Calu3 (cell line): ENCODE measurements around the gene KCNJ1. TPM values are rescaled to one million over a fixed set of nuclear protein-coding genes. Genes with fewer than 3 reads are reported as not detected.

Experiments used
- BruUV-seq: library from RNA; stranded (reverse); fragments of 400-500 nt; replicated peaks from 2 replicates; lab custom pipeline; 2021; lab: Mats Ljungman, UMichigan
- CTCF ChIA-PET: fragments of 300-600 bp; sonication (Branson Sonifier 250); formaldehyde crosslinking; loops from one replicate; lab custom pipeline; 2022; ENCODE audit warnings: antibody characterized with exemption; lab: Charles Lee
- DNase-seq: peaks from one replicate; pipeline ENCODE4 v3.0.0; 2022
- H3K27ac Mint-ChIP-seq: one replicate; pipeline ENCODE4 v1.8.0; 2022; ENCODE audit warnings: mixed read lengths; ENCODE audit not compliant: unreplicated experiment
- H3K27me3 Mint-ChIP-seq: one replicate; pipeline ENCODE4 v1.8.0; 2022; ENCODE audit warnings: mixed read lengths; ENCODE audit not compliant: unreplicated experiment
- H3K36me3 Mint-ChIP-seq: one replicate; pipeline ENCODE4 v1.8.0; 2022; ENCODE audit warnings: mild to moderate bottlenecking, moderate library complexity, mixed read lengths; ENCODE audit not compliant: insufficient read depth, unreplicated experiment
- H3K4me1 Mint-ChIP-seq: one replicate; pipeline ENCODE4 v1.8.0; 2022; ENCODE audit warnings: mild to moderate bottlenecking, low read depth, mixed read lengths; ENCODE audit not compliant: unreplicated experiment
- H3K4me3 Mint-ChIP-seq: one replicate; pipeline ENCODE4 v1.8.0; 2022; ENCODE audit warnings: mild to moderate bottlenecking, low read depth, moderate library complexity, mixed read lengths; ENCODE audit not compliant: unreplicated experiment
- H3K9me3 Mint-ChIP-seq: one replicate; pipeline ENCODE4 v1.8.0; 2022; ENCODE audit warnings: low read depth, mixed read lengths; ENCODE audit not compliant: unreplicated experiment
- CTCF ChIP-seq: fragments of 200-600 bp; IDR thresholded peaks from one replicate; pipeline ENCODE4 v1.8.0; 2022; ENCODE audit warnings: antibody characterized with exemption; ENCODE audit not compliant: unreplicated experiment
- intact Hi-C: fragments of 100-400 bp; cut with micrococcal nuclease; formaldehyde crosslinking; loops from one replicate; pipeline ENCODE4 v1.10.0; 2022; ENCODE audit not compliant: unreplicated experiment
- total RNA-seq: library from RNA; stranded (reverse); gene quantifications from 2 replicates; pipeline ENCODE4 v1.2.3, GENCODE V29; 2022

The KCNJ1 gene
- total RNA-seq, 1 experiment from 2014 or later = not detected

- Mint-ChIP-seq H3K4me3 (no peak overlapping the region), H3K4me1 (peaks cover 3% of the 10 kb centered on the region), H3K27me3 (peaks cover 14% of the 10 kb centered on the region), H3K9me3 (no peaks in the 10 kb centered on the region), H3K36me3 (peaks cover 6% of the 10 kb centered on the region), H3K27ac (no peak overlapping the region)
- no peak for DNase-seq
- BruUV-seq = no TSS peak
- intact Hi-C loops = loop anchor here (1.0 kb wide), 1 partner anchor 21 kb away; no protein-coding TSS in a partner anchor
- TF ChIP-seq CTCF = no peak
- CTCF ChIA-PET = no interaction called here
These were observed 24.9 kb upstream of the KCNJ1 start for GRCh38 chr11:128891913-128892398.

- peaks cover 14% of the 10 kb centered on the region for H3K27me3 Mint-ChIP-seq
- peak; percentile 35 for DNase-seq
- peaks cover 6% of the 10 kb centered on the region for H3K36me3 Mint-ChIP-seq
- H3K4me1 Mint-ChIP-seq = peaks cover 10% of the 10 kb centered on the region
- CTCF ChIA-PET = interaction anchor here (1.0 to 1.1 kb wide), 2 partner anchors 16 to 66 kb away, joined by 3 to 5 read pairs; no protein-coding TSS in a partner anchor
- no peak within 1 kb of the TSS for H3K27ac Mint-ChIP-seq
- H3K9me3 Mint-ChIP-seq = no peaks in the 10 kb centered on the region
- intact Hi-C loops = loop anchor here (1.0 kb wide), 1 partner anchor 19 kb away; no protein-coding TSS in a partner anchor
- peak within 1 kb of the TSS; percentile 72 for H3K4me3 Mint-ChIP-seq
- BruUV-seq = no TSS peak
- TF ChIP-seq CTCF = no peak
These were observed 23.7 kb upstream of the KCNJ1 start, which contains the start of gene KCNJ5 for GRCh38 chr11:128890543-128891368. Gene KCNJ5 (plus strand): TSS chr11:128891356. CDS start chr11:128911274, 19,918 bp downstream.

GRCh38 chr11:128890216-128890542 lies 23.1 kb upstream of the KCNJ1 start:
- CTCF ChIA-PET = interaction anchor here (1.0 to 1.1 kb wide), 2 partner anchors 16 to 66 kb away, joined by 3 to 5 read pairs; no protein-coding TSS in a partner anchor
- no peak for DNase-seq
- Mint-ChIP-seq H3K9me3 (no peaks in the 10 kb centered on the region), H3K27me3 (peaks cover 14% of the 10 kb centered on the region), H3K4me3 (peak overlapping the region; percentile 72), H3K4me1 (peaks cover 10% of the 10 kb centered on the region), H3K27ac (no peak overlapping the region), H3K36me3 (peaks cover 6% of the 10 kb centered on the region)
- intact Hi-C loops = no loop called here
- no peak for TF ChIP-seq CTCF
- no TSS peak for BruUV-seq

GRCh38 chr11:128889657-128890213 lies 22.6 kb upstream of the KCNJ1 start:
- peaks cover 10% of the 10 kb centered on the region for H3K4me1 Mint-ChIP-seq
- H3K36me3 Mint-ChIP-seq = peaks cover 6% of the 10 kb centered on the region
- no TSS peak for BruUV-seq
- H3K27ac Mint-ChIP-seq = no peak overlapping the region
- no peaks in the 10 kb centered on the region for H3K9me3 Mint-ChIP-seq
- intact Hi-C loops = loop anchor here (1.0 to 10.0 kb wide), 2 partner anchors 62 to 445 kb away; no protein-coding TSS in a partner anchor
- H3K4me3 Mint-ChIP-seq = peak overlapping the region; percentile 72
- no peak for TF ChIP-seq CTCF
- DNase-seq = no peak
- peaks cover 14% of the 10 kb centered on the region for H3K27me3 Mint-ChIP-seq
- CTCF ChIA-PET = interaction anchor here (1.0 to 1.1 kb wide), 2 partner anchors 17 to 67 kb away, joined by 3 to 5 read pairs; no protein-coding TSS in a partner anchor
